SK-N-MC (cell line): ENCODE measurements around the gene C9.
"Not testable (repeated sequence)": the region's sequence is repeated elsewhere in the genome, so short reads cannot be mapped to it uniquely, and the experiment has no call there.

Experiments used
- DNase-seq: peaks from one replicate; pipeline ENCODE4 v3.0.0-alpha.2; 2011; ENCODE audit warnings: low read depth, low spot score
- H3K27ac ChIP-seq: fragments of 200-600 bp; sonication (generic); 2 replicates; pipeline ENCODE4 v1.5.1; 2016; ENCODE audit warnings: mixed run types
- H3K36me3 ChIP-seq: fragments of 200-600 bp; sonication (generic); 2 replicates; pipeline ENCODE4 v1.6.1; 2017; ENCODE audit warnings: antibody characterized with exemption, low read length, mixed read lengths; ENCODE audit not compliant: insufficient read depth
- H3K4me3 ChIP-seq: fragments of 200-600 bp; sonication (generic); 2 replicates; pipeline ENCODE4 v1.5.1; 2016
- H3K9ac ChIP-seq: fragments of 200-600 bp; sonication (generic); 2 replicates; pipeline ENCODE4 v1.8.0; 2017; ENCODE audit warnings: mixed run types, mixed read lengths; ENCODE audit not compliant: insufficient read length
- H3K9me3 ChIP-seq: fragments of 200-600 bp; sonication (generic); 2 replicates; pipeline ENCODE4 v1.6.1; 2017; ENCODE audit warnings: low read depth, mild to moderate bottlenecking, antibody characterized with exemption, low read length, moderate library complexity, mixed read lengths
- EZH2 ChIP-seq: fragments of 200-600 bp; sonication (generic); IDR thresholded peaks from one replicate; pipeline ENCODE4 v1.6.1; 2017; ENCODE audit warnings: antibody characterized with exemption
- FOXP2 ChIP-seq: optimal IDR thresholded peaks from 2 replicates; pipeline ENCODE3; 2011; ENCODE audit warnings: mild to moderate bottlenecking, moderate library complexity; ENCODE audit not compliant: insufficient read depth; ENCODE audit errors: extremely low read length, control extremely low read depth
- POLR2AphosphoS5 ChIP-seq: IDR thresholded peaks from 2 replicates; pipeline ENCODE4 v1.6.1; 2012; ENCODE audit warnings: mild to moderate bottlenecking, low read depth, low read length, borderline replicate concordance

Gene C9

DNA sequence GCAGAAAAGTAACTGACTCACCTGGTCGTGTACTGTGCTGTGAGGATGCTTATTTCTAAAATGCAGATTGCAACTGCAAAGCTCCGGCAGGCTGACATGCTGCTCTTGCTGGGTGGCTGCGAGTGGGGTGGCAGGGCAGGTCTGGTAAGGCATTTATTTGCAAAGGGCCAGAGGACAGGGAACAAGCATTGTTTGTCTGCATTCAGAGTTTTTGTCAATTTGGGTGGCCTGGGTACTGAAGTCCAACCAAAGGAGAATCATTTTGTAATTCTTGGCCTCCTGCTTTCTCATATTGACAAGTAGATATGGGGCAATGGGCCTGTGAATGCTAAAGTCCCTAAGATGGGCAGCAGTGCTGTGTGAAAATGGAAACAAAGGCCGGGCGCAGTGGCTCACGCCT lies at the start of gene C9:
Gene C9 (minus strand): TSS at position 129 of the 400 bp plus-strand sequence. CDS start 31 bp downstream, at position 98.
- TF ChIP-seq POLR2AphosphoS5, result no peak
- no peak for TF ChIP-seq EZH2
- no peak within 1 kb of the TSS for H3K4me3 ChIP-seq
- H3K36me3 ChIP-seq, result no peaks in the 10 kb centered on the region
- no peak within 1 kb of the TSS for H3K9ac ChIP-seq
- DNase-seq, result no peak
- H3K27ac ChIP-seq, result no peak within 1 kb of the TSS
- H3K9me3 ChIP-seq, result no peaks in the 10 kb centered on the region

GRCh38 chr5:39413771-39414170 lies 49.5 kb upstream of the C9 start:
- H3K4me3 ChIP-seq, result no peak overlapping the region
- H3K36me3 ChIP-seq, result no peaks in the 10 kb centered on the region
- TF ChIP-seq EZH2 (no peak), FOXP2 (no peak), POLR2AphosphoS5 (no peak)
- no peak overlapping the region for H3K9ac ChIP-seq
- no peaks in the 10 kb centered on the region for H3K9me3 ChIP-seq
- DNase-seq, result no peak
- no peak overlapping the region for H3K27ac ChIP-seq

GRCh38 chr5:39412721-39413394 lies 48.6 kb upstream of the C9 start:
- TF ChIP-seq POLR2AphosphoS5 (no peak), FOXP2 (no peak), EZH2 (no peak)
- Histone ChIP-seq H3K27ac (no peak overlapping the region), H3K4me3 (no peak overlapping the region), H3K36me3 (no peaks in the 10 kb centered on the region), H3K9ac (no peak overlapping the region), H3K9me3 (no peaks in the 10 kb centered on the region)
- no peak for DNase-seq

DNA sequence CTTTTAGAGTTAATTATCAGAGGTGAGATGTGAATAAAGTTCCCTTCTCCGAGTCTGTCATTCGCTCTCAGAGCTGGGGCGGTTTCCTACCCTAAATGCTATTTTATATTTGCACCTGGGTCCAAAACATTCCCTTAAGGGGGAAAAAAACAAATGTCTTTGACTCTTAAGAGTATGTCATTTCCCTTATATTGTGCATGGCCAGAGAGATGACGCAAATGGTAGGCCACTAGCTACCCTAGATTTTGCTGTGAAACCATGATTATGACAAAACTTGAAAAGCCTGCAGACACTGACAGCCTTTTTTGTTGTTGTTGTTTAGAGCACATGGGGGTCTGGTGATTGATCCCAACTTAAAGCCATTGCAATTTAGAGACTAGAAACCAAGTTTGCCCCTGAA lies 47.7 kb upstream of the C9 start:
- TF ChIP-seq EZH2, result no peak
- no peak for TF ChIP-seq POLR2AphosphoS5
- TF ChIP-seq FOXP2, result no peak
- no peak for DNase-seq
- H3K9me3 ChIP-seq, result no peaks in the 10 kb centered on the region
- no peak overlapping the region for H3K9ac ChIP-seq
- no peaks in the 10 kb centered on the region for H3K36me3 ChIP-seq
- no peak overlapping the region for H3K4me3 ChIP-seq
- H3K27ac ChIP-seq, result no peak overlapping the region

- no peak overlapping the region for H3K9ac ChIP-seq
- H3K36me3 ChIP-seq, result no peaks in the 10 kb centered on the region
- H3K4me3 ChIP-seq, result no peak overlapping the region
- TF ChIP-seq FOXP2 (no peak), POLR2AphosphoS5 (no peak)
- H3K27ac ChIP-seq, result no peak overlapping the region
- DNase-seq, result no peak
- no peaks in the 10 kb centered on the region for H3K9me3 ChIP-seq
Measured at GRCh38 chr5:39411061-39411460, 46.8 kb upstream of the C9 start.

DNA sequence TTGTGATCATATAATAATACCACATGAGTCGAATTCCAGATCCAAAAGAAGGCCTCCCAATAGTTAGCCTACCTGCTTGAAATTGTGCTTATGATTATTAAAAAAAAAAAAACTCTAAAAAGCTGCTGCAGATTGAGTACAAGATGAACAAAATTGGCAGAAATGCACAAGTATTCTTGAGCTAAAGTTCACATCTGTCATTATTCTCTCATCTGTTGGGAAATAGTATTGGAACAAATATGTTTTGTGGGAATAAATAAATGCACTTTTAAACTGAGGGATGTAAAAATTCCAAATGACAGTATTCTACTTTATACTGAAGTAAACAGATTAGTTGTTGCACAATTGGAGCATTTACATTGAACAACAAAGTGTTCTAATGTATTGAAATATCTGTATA lies 44.7 kb upstream of the C9 start:
- Histone ChIP-seq H3K36me3 (no peaks in the 10 kb centered on the region), H3K27ac (no peak overlapping the region), H3K4me3 (no peak overlapping the region), H3K9me3 (no peaks in the 10 kb centered on the region), H3K9ac (no peak overlapping the region)
- no peak for DNase-seq
- TF ChIP-seq POLR2AphosphoS5 (no peak), EZH2 (no peak), FOXP2 (no peak)

- Histone ChIP-seq H3K36me3 (no peaks in the 10 kb centered on the region), H3K9ac (no peak overlapping the region)
- TF ChIP-seq EZH2 (no peak), POLR2AphosphoS5 (no peak), FOXP2 (no peak)
Measured at GRCh38 chr5:39405083-39405843, 41.0 kb upstream of the C9 start.

GRCh38 chr5:39403761-39404160 lies 39.5 kb upstream of the C9 start:
- H3K9me3 ChIP-seq, H3K9ac ChIP-seq, H3K27ac ChIP-seq, H3K4me3 ChIP-seq, H3K36me3 ChIP-seq, DNase-seq: not testable (repeated sequence)

More at GRCh38 chr5:39405083-39405843, 41.0 kb upstream of the C9 start:
- DNase-seq, result no peak
- Histone ChIP-seq H3K4me3 (no peak overlapping the region), H3K9me3 (no peaks in the 10 kb centered on the region), H3K27ac (no peak overlapping the region)

- H3K9ac ChIP-seq, H3K4me3 ChIP-seq, H3K9me3 ChIP-seq, DNase-seq, H3K27ac ChIP-seq, H3K36me3 ChIP-seq: not testable (repeated sequence)
Measured at GRCh38 chr5:39402140-39402539, 37.8 kb upstream of the C9 start.
